ENCODE measurements around the gene PAXX. TPM values are rescaled to one million over a fixed set of nuclear protein-coding genes. Genes with fewer than 3 reads are reported as not detected.

The PAXX gene
- polyA plus RNA-seq, 6 donors from 2014 or later = 31.7 to 39.8 (median 35.6) TPM

DNA sequence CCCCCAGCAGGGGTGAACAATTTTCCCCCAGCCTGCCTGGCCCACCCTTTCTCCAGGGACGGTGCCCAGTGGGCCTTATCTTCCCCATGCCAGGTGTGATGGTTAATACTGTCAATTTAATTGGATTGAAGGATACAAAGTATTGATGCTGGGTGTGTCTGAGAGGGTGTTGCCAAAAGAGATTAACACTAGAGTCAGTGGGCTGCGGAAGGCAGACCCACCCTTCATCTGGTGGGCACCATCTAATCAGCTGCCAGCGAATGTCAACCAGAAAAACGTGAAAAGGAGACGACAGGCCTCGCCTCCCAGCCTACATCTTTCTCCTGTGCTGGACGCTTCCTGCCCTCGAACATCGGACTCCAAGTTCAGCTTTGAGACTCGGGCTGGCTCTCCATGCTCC lies 45.3 kb downstream of the PAXX start:
- Mint-ChIP-seq H3K4me3 (no peak overlapping the region), H3K4me1 (peaks cover 19 to 29% (median 23%) of the 10 kb centered on the region in 3 donors), H3K9me3 (no peaks in the 10 kb centered on the region), H3K27ac (no peak overlapping the region), H3K36me3 (no peaks in the 10 kb centered on the region), H3K27me3 (peaks cover 0 to 23% (median 8%) of the 10 kb centered on the region in 3 donors)
- ATAC-seq (ENCODE audit: low read depth in 2 of 2) (no peak), DNase-seq (no peak)

DNA sequence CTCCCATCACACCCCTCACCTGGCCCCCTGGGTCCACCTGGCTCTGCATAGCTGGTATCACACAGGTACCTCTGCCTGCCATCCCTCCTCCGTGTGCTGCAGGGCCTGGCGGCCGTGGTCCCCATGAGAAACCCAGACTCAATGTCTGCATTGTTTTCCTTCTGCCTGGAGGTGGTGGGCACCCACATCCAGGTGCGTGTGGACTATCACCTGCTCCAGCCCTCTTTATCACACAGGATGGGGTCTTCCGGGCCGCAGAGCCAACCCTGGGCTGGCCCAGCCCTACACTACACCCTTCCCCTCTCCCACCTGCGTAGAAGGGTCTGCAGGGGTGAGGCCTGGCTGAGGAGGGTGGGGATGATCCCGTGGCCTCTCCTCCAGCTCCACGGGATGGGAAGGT lies 46.7 kb downstream of the PAXX start:
- H3K27ac Mint-ChIP-seq = no peak overlapping the region
- peaks cover 9 to 15% (median 10%) of the 10 kb centered on the region in 3 donors for H3K4me1 Mint-ChIP-seq
- H3K9me3 Mint-ChIP-seq = no peaks in the 10 kb centered on the region
- H3K4me3 Mint-ChIP-seq = no peak overlapping the region
- DNase-seq (no peak), ATAC-seq (ENCODE audit: low read depth in 2 of 2) (no peak)
- H3K36me3 Mint-ChIP-seq = no peaks in the 10 kb centered on the region
- H3K27me3 Mint-ChIP-seq = peaks cover 0 to 37% (median 8%) of the 10 kb centered on the region in 3 donors

DNA sequence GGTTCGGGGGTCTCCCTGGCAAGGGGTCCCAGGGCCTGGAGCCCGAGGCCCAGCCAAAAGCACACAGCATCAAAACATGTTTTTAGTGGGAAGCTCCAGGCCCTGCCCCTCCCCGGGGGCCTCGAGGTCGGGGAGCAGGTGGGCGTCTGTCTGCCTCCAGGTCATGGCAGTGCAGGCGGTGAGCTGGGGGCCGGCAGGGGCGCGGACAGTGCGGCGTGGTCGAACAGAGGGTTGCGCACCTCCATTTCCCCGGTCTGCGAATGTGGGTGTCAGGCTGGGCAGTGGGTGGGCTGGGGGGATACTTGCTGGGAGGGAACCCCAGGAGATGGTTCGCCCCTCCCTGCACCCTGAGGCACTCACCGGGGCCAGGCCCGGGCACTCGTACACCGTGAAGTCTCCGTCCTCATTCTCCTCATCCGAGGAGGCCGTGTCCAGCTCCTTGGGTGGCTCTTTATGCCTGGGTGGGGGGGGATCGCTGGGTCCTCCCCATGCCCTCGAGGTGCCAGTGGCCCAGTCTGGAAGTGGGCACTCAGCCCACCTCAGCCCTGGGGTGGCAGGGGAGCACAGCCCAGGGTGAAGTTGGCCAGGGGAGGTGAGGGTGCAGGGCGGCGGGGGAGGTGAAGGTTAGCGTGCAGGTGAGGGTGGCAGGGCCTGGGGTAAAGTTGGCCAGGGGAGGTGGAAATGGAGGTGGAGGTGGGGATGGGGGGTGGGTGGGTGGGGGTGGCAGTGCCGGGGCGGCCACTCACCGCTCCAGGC lies 47.6 kb downstream of the PAXX start:
- DNase-seq (no peak), ATAC-seq (ENCODE audit: low read depth in 2 of 2) (no peak)
- peaks cover 1 to 46% (median 12%) of the 10 kb centered on the region in 3 donors for H3K27me3 Mint-ChIP-seq
- no peaks in the 10 kb centered on the region for H3K9me3 Mint-ChIP-seq
- no peak overlapping the region for H3K27ac Mint-ChIP-seq
- H3K4me3 Mint-ChIP-seq = no peak overlapping the region
- H3K4me1 Mint-ChIP-seq = peaks cover 5 to 12% (median 5%) of the 10 kb centered on the region in 3 donors
- no peaks in the 10 kb centered on the region for H3K36me3 Mint-ChIP-seq

DNA sequence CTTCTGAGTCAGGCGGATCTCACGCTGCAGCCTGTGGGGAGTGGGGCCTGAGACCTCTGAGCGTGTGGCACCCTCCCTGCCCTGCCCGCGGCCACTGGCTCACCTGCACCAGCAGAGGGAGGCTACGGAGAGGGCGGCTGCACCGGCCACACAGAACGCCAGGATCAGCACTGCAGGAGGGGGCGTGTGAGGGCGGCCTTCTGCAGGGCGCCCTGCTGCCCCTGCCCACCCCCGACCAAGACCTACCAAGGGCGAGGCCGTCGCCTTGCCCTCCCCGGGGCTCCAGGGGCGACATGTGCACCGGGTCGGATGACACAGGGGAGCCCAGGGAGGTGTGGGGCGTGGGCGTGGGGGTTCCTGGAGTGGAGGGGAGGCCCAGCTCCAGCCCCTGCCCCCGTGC lies 48.3 kb downstream of the PAXX start:
- Mint-ChIP-seq H3K9me3 (no peaks in the 10 kb centered on the region), H3K27ac (no peak overlapping the region), H3K27me3 (peaks cover 4 to 47% (median 16%) of the 10 kb centered on the region in 3 donors), H3K36me3 (no peaks in the 10 kb centered on the region), H3K4me3 (no peak overlapping the region), H3K4me1 (peaks cover 5 to 10% (median 8%) of the 10 kb centered on the region in 3 donors)
- ATAC-seq (ENCODE audit: low read depth in 2 of 2) = no peak
- DNase-seq = no peak

DNA sequence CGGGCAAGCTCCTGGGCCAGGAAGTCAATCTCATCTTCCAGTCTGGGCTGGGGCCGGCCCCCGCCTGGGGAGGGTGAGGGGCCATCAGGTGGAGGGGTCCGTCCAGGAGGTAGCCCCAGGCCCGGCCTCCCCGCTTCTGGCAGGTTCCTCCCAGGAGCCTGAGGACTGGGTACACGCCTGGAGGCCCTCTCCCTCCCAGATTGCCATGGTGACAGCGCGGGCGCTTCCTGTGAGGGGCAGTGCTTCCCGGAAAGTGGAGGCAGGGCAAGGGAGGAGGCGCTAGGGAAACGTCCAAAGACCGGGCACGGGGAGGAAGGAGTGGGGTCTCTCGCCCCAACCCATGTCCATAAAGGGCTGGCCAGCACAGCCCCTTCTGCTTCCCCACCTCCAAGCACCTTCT lies 48.9 kb downstream of the PAXX start:
- Mint-ChIP-seq H3K9me3 (no peaks in the 10 kb centered on the region), H3K4me3 (no peak overlapping the region), H3K4me1 (peaks cover 5 to 10% (median 8%) of the 10 kb centered on the region in 3 donors), H3K27me3 (peaks cover 4 to 47% (median 16%) of the 10 kb centered on the region in 3 donors), H3K36me3 (no peaks in the 10 kb centered on the region), H3K27ac (no peak overlapping the region)
- no peak for ATAC-seq (ENCODE audit: low read depth in 2 of 2)
- DNase-seq = no peak

DNA sequence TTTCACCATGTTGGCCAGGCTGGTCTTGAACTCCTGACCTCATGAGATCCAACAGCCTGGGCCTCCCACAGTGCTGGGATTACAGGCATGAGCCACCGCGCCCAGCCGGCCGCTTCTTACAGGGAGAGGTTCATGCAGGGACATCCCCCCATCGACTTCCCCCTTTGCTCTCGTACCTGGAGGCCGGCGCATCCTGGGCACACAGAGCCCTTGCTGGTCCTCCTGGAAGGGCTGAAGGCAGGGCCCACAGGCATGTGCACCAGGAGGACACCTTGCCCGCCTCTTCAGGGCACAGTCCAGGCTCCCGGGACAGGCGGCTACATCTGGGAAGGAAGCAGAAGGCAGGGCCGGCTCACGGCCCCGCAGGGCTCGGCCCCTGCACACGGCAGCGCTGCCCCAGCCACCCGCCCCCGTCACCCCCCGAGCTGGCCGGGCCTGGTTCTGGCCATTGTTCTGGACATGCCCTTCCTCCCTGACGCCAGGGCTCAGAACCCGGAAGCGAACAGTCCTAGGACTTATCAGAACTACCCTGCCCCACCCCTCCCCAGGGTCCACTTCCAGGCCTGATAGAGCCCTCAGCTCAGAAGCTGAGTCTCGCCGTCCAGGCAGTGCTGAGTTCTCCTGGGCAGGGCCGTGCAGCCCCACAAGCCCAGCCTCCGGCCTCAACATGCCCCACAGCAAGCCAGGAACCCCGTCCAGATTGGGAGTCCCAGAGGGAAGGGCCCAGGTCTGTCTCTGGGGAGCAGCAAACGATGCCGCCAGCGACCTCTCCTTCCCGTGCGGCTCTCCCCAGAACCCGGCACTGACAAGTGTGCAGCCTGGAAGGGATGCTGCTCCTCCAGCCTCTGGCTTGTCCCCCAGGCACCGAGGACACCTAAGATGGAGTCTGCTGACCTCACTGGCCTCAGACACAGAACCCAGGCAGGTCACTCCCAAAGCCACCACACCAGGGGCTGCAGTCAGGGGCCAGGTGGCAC lies 50.8 kb downstream of the PAXX start:
- no peak overlapping the region for H3K4me3 Mint-ChIP-seq
- no peak for ATAC-seq (ENCODE audit: low read depth in 2 of 2)

More for the DNA sequence above, 50.8 kb downstream of the PAXX start:
- no peaks in the 10 kb centered on the region for H3K36me3 Mint-ChIP-seq
- no peak for DNase-seq
- peaks cover 9 to 66% (median 16%) of the 10 kb centered on the region in 3 donors for H3K27me3 Mint-ChIP-seq
- no peaks in the 10 kb centered on the region for H3K9me3 Mint-ChIP-seq
- no peak overlapping the region for H3K27ac Mint-ChIP-seq
- peaks cover 9 to 18% (median 17%) of the 10 kb centered on the region in 3 donors for H3K4me1 Mint-ChIP-seq

Other genes with a start within 250 kb of the PAXX start
- 10 to 100 TPM; 46.1 to 86.0 (median 65.3) TPM for gene LCN10, start 249.5 kb upstream of the PAXX start, polyA plus RNA-seq (ENCODE audit: low read depth in 6 of 6)
- not detected for gene LCN6, start 243.9 kb upstream of the PAXX start, polyA plus RNA-seq (ENCODE audit: low read depth in 6 of 6)
- gene LCN8, start 234.2 kb upstream of the PAXX start, polyA plus RNA-seq (ENCODE audit: low read depth in 6 of 6) = 10 to 100 TPM in 2 of 6 donors, under 1 TPM in 3, not detected in 1; 0.39 to 69.1 (median 0.73) TPM
- gene LCN15, start 227.9 kb upstream of the PAXX start, polyA plus RNA-seq (ENCODE audit: low read depth in 6 of 6) = under 1 TPM in 1 of 6 donors, not detected in 5; 0.09 TPM
- 10 to 100 TPM; 29.3 to 47.7 (median 35.7) TPM for gene TMEM141, start 201.1 kb upstream of the PAXX start, polyA plus RNA-seq (ENCODE audit: low read depth in 6 of 6)
- gene CCDC183, start 196.1 kb upstream of the PAXX start, polyA plus RNA-seq (ENCODE audit: low read depth in 6 of 6) = 1 to 10 TPM in 1 of 6 donors, under 1 TPM in 1, not detected in 4; 0.24 to 1.7 TPM
- gene RABL6, start 184.5 kb upstream of the PAXX start, polyA plus RNA-seq (ENCODE audit: low read depth in 6 of 6) = 10 to 100 TPM in 3 of 6 donors, 1 to 10 TPM in 3; 3.8 to 16.8 (median 9.7) TPM
- under 1 TPM in 1 of 6 donors, not detected in 5; 0.08 TPM for gene AJM1, start 149.9 kb upstream of the PAXX start, polyA plus RNA-seq (ENCODE audit: low read depth in 6 of 6)
- 10 to 100 TPM; 48.0 to 67.7 (median 49.6) TPM for gene PHPT1, start 143.0 kb upstream of the PAXX start, polyA plus RNA-seq (ENCODE audit: low read depth in 6 of 6)
- not detected for gene MAMDC4, start 140.1 kb upstream of the PAXX start, polyA plus RNA-seq (ENCODE audit: low read depth in 6 of 6)
- gene EDF1, start 126.1 kb upstream of the PAXX start, polyA plus RNA-seq (ENCODE audit: low read depth in 6 of 6) = 100 to 1,000 TPM; 267 to 324 (median 299) TPM
- gene TRAF2, start 105.9 kb upstream of the PAXX start, polyA plus RNA-seq (ENCODE audit: low read depth in 6 of 6) = 10 to 100 TPM; 13.2 to 29.9 (median 18.4) TPM
- gene FBXW5, start 47.7 kb upstream of the PAXX start, polyA plus RNA-seq (ENCODE audit: low read depth in 6 of 6) = 100 to 1,000 TPM in 1 of 6 donors, 10 to 100 TPM in 5; 48.2 to 105 (median 55.1) TPM
- gene C8G, start 47.2 kb upstream of the PAXX start, polyA plus RNA-seq (ENCODE audit: low read depth in 6 of 6) = not detected
- not detected for gene LCN12, start 40.1 kb upstream of the PAXX start, polyA plus RNA-seq (ENCODE audit: low read depth in 6 of 6)
- 1 to 10 TPM in 1 of 6 donors, under 1 TPM in 1, not detected in 4; 0.41 to 1.4 TPM for gene PTGDS, start 14.9 kb upstream of the PAXX start, polyA plus RNA-seq (ENCODE audit: low read depth in 6 of 6)
- not detected for gene LCNL1, start 9.4 kb upstream of the PAXX start, polyA plus RNA-seq (ENCODE audit: low read depth in 6 of 6)
- 1 to 10 TPM in 3 of 6 donors, under 1 TPM in 2, not detected in 1; 0.82 to 2.7 (median 1.1) TPM for gene CLIC3, start 4.1 kb downstream of the PAXX start, polyA plus RNA-seq (ENCODE audit: low read depth in 6 of 6)
- 1 to 10 TPM in 3 of 6 donors, under 1 TPM in 2, not detected in 1; 0.63 to 3.9 (median 1.3) TPM for gene ABCA2, start 35.8 kb downstream of the PAXX start, polyA plus RNA-seq (ENCODE audit: low read depth in 6 of 6)
- gene FUT7, start 39.7 kb downstream of the PAXX start, polyA plus RNA-seq (ENCODE audit: low read depth in 6 of 6) = 1 to 10 TPM in 5 of 6 donors, under 1 TPM in 1; 0.93 to 7.4 (median 2.9) TPM
- gene NPDC1, start 53.8 kb downstream of the PAXX start, polyA plus RNA-seq (ENCODE audit: low read depth in 6 of 6) = under 1 TPM in 1 of 6 donors, not detected in 5; 0.68 TPM
- gene ENTPD2, start 61.6 kb downstream of the PAXX start, polyA plus RNA-seq (ENCODE audit: low read depth in 6 of 6) = not detected
- under 1 TPM in 1 of 6 donors, not detected in 5; 0.05 TPM for gene SAPCD2, start 78.1 kb downstream of the PAXX start, polyA plus RNA-seq (ENCODE audit: low read depth in 6 of 6)
- 1 to 10 TPM; 1.7 to 6.1 (median 3.5) TPM for gene UAP1L1, start 85.1 kb downstream of the PAXX start, polyA plus RNA-seq (ENCODE audit: low read depth in 6 of 6)
- gene MAN1B1, start 94.6 kb downstream of the PAXX start, polyA plus RNA-seq (ENCODE audit: low read depth in 6 of 6) = 10 to 100 TPM; 19.6 to 30.4 (median 24.3) TPM
- 100 to 1,000 TPM in 4 of 6 donors, 10 to 100 TPM in 2; 71.5 to 142 (median 102) TPM for gene DPP7, start 122.3 kb downstream of the PAXX start, polyA plus RNA-seq (ENCODE audit: low read depth in 6 of 6)
- not detected for gene GRIN1, start 146.7 kb downstream of the PAXX start, polyA plus RNA-seq (ENCODE audit: low read depth in 6 of 6)
- not detected for gene LRRC26, start 177.6 kb downstream of the PAXX start, polyA plus RNA-seq (ENCODE audit: low read depth in 6 of 6)
- gene TMEM210, start 179.6 kb downstream of the PAXX start, polyA plus RNA-seq (ENCODE audit: low read depth in 6 of 6) = not detected
- 1 to 10 TPM; 6.1 to 9.3 (median 7.5) TPM for gene ANAPC2, start 196.1 kb downstream of the PAXX start, polyA plus RNA-seq (ENCODE audit: low read depth in 6 of 6)
- gene SSNA1, start 196.3 kb downstream of the PAXX start, polyA plus RNA-seq (ENCODE audit: low read depth in 6 of 6) = 100 to 1,000 TPM; 112 to 145 (median 132) TPM
- 1 to 10 TPM in 1 of 6 donors, under 1 TPM in 5; 0.21 to 1.1 (median 0.48) TPM for gene TPRN, start 208.3 kb downstream of the PAXX start, polyA plus RNA-seq (ENCODE audit: low read depth in 6 of 6)
- 100 to 1,000 TPM; 119 to 191 (median 142) TPM for gene TMEM203, start 213.2 kb downstream of the PAXX start, polyA plus RNA-seq (ENCODE audit: low read depth in 6 of 6)
- 1 to 10 TPM; 4.4 to 9.3 (median 5.2) TPM for gene NDOR1, start 213.3 kb downstream of the PAXX start, polyA plus RNA-seq (ENCODE audit: low read depth in 6 of 6)
- gene RNF208, start 229.8 kb downstream of the PAXX start, polyA plus RNA-seq (ENCODE audit: low read depth in 6 of 6) = under 1 TPM in 1 of 6 donors, not detected in 5; 0.30 TPM
- not detected for gene CYSRT1, start 232.8 kb downstream of the PAXX start, polyA plus RNA-seq (ENCODE audit: low read depth in 6 of 6)
- not detected for gene RNF224, start 235.1 kb downstream of the PAXX start, polyA plus RNA-seq (ENCODE audit: low read depth in 6 of 6)
- not detected for gene SLC34A3, start 238.5 kb downstream of the PAXX start, polyA plus RNA-seq (ENCODE audit: low read depth in 6 of 6)
- gene TUBB4B, start 248.9 kb downstream of the PAXX start, polyA plus RNA-seq (ENCODE audit: low read depth in 6 of 6) = 10 to 100 TPM; 22.7 to 53.2 (median 40.2) TPM